Measurements from ENCODE around the gene FTSJ1.

DNA sequence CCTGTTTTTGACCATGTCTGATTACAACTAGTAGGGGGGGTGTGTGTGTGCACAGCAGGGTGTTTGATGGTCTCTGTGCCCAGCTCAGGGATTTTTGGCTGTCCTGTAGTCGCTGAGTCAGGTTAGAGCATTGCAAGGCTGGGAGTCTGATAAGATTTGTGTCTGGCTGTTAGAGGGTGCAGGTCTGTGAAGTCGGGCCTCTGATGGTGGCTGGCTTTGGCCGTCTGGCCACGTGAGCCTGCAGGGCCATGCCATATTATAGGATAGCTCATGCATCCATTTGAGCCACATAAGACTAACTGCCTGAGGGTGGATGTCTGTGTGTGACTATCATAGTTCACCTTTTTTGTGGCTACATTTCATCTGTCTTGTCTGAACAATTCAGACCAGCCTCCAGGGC is 37.7 kb downstream of the FTSJ1 start:
- TF ChIP-seq CTCF (IDR thresholded peaks at IDR 0.05) (no peak), POLR2A (IDR thresholded peaks at IDR 0.05) (no peak)
